ENCODE results near the gene MORN5. TPM values are rescaled to one million over a fixed set of nuclear protein-coding genes. Genes with fewer than 3 reads are reported as not detected.

Gene MORN5
- total and polyA plus RNA-seq, 4 donors = not detected

GRCh38 chr9:122128007-122128968 is 31.4 kb upstream of the MORN5 start:
- Histone ChIP-seq H3K4me3 (ENCODE audit: low read length in 2 of 2) (no peak overlapping the region), H3K9me3 (ENCODE audit: control insufficient read depth, low read length) (no peaks in the 10 kb centered on the region), H3K27ac (ENCODE audit: low read depth in 1 of 2, low read length in 2 of 2) (no peak overlapping the region), H3K4me1 (ENCODE audit: control insufficient read depth in 1 of 2, insufficient read depth in 2 of 2, low read length in 2 of 2) (no peaks in the 10 kb centered on the region), H3K36me3 (ENCODE audit: control insufficient read depth in 1 of 2, insufficient read depth in 2 of 2, low read length in 1 of 2) (no peaks in the 10 kb centered on the region), H3K27me3 (ENCODE audit: control insufficient read depth in 1 of 2, insufficient read depth in 2 of 2, low read length in 1 of 2) (no peaks in the 10 kb centered on the region)
- DNase-seq (no peak), ATAC-seq (ENCODE audit: low FRiP score) (no peak)
- 89 to 92% methylated on average over 24 of the region's 24 CpGs for WGBS, 2 donors
- intact Hi-C loops (cut with DNase I) = loop anchor here (10.0 kb wide), 2 partner anchors 327 to 687 kb away; no protein-coding TSS in a partner anchor

- intact Hi-C loops (cut with DNase I) = loop anchor here (10.0 kb wide), 2 partner anchors 326 to 686 kb away; no protein-coding TSS in a partner anchor
- ATAC-seq (ENCODE audit: low FRiP score) (no peak), DNase-seq (no peak)
- H3K4me1 ChIP-seq (ENCODE audit: control insufficient read depth in 1 of 2, insufficient read depth in 2 of 2, low read length in 2 of 2) = no peaks in the 10 kb centered on the region
- H3K36me3 ChIP-seq (ENCODE audit: control insufficient read depth in 1 of 2, insufficient read depth in 2 of 2, low read length in 1 of 2) = no peaks in the 10 kb centered on the region
- no peaks in the 10 kb centered on the region for H3K27me3 ChIP-seq (ENCODE audit: control insufficient read depth in 1 of 2, insufficient read depth in 2 of 2, low read length in 1 of 2)
- H3K4me3 ChIP-seq (ENCODE audit: low read length in 2 of 2) = no peak overlapping the region
- H3K9me3 ChIP-seq (ENCODE audit: control insufficient read depth, low read length) = no peaks in the 10 kb centered on the region
- H3K27ac ChIP-seq (ENCODE audit: low read depth in 1 of 2, low read length in 2 of 2) = no peak overlapping the region
- whole genome bisulfite sequencing, 2 donors = 91 to 94% methylated on average over 7 of the region's 7 CpGs
These were observed 30.8 kb upstream of the MORN5 start for GRCh38 chr9:122128969-122129343.

- Histone ChIP-seq H3K27ac (ENCODE audit: low read depth in 1 of 2, low read length in 2 of 2) (no peak overlapping the region), H3K36me3 (ENCODE audit: control insufficient read depth in 1 of 2, insufficient read depth in 2 of 2, low read length in 1 of 2) (no peaks in the 10 kb centered on the region), H3K9me3 (ENCODE audit: control insufficient read depth, low read length) (no peaks in the 10 kb centered on the region), H3K4me3 (ENCODE audit: low read length in 2 of 2) (no peak overlapping the region), H3K4me1 (ENCODE audit: control insufficient read depth in 1 of 2, insufficient read depth in 2 of 2, low read length in 2 of 2) (no peaks in the 10 kb centered on the region), H3K27me3 (ENCODE audit: control insufficient read depth in 1 of 2, insufficient read depth in 2 of 2, low read length in 1 of 2) (no peaks in the 10 kb centered on the region)
- WGBS, 2 donors = 96 to 97% methylated on average over 2 of the region's 2 CpGs
- DNase-seq (no peak), ATAC-seq (ENCODE audit: low FRiP score) (no peak)
- intact Hi-C loops (cut with DNase I) = loop anchor here (10.0 kb wide), 2 partner anchors 325 to 685 kb away; no protein-coding TSS in a partner anchor
These were observed 29.7 kb upstream of the MORN5 start for GRCh38 chr9:122129969-122130368.

- H3K4me1 ChIP-seq (ENCODE audit: control insufficient read depth in 1 of 2, insufficient read depth in 2 of 2, low read length in 2 of 2) = no peaks in the 10 kb centered on the region
These were observed 28.9 kb upstream of the MORN5 start for GRCh38 chr9:122130837-122131236.

GRCh38 chr9:122131401-122132001 is 28.2 kb upstream of the MORN5 start:
- no peaks in the 10 kb centered on the region for H3K27me3 ChIP-seq (ENCODE audit: control insufficient read depth in 1 of 2, insufficient read depth in 2 of 2, low read length in 1 of 2)
- intact Hi-C loops (cut with DNase I) = no loop called here
- no peaks in the 10 kb centered on the region for H3K36me3 ChIP-seq (ENCODE audit: control insufficient read depth in 1 of 2, insufficient read depth in 2 of 2, low read length in 1 of 2)
- H3K27ac ChIP-seq (ENCODE audit: low read depth in 1 of 2, low read length in 2 of 2) = no peak overlapping the region
- ATAC-seq (ENCODE audit: low FRiP score) = no peak
- WGBS, 2 donors = 27 to 30% methylated on average over 21 of the region's 21 CpGs
- no peak overlapping the region for H3K4me3 ChIP-seq (ENCODE audit: low read length in 2 of 2)
- H3K4me1 ChIP-seq (ENCODE audit: control insufficient read depth in 1 of 2, insufficient read depth in 2 of 2, low read length in 2 of 2) = no peaks in the 10 kb centered on the region
- DNase-seq = no peak
- no peaks in the 10 kb centered on the region for H3K9me3 ChIP-seq (ENCODE audit: control insufficient read depth, low read length)

More at GRCh38 chr9:122130837-122131236, 28.9 kb upstream of the MORN5 start:
- ATAC-seq (ENCODE audit: low FRiP score) (no peak), DNase-seq (no peak)
- no peaks in the 10 kb centered on the region for H3K9me3 ChIP-seq (ENCODE audit: control insufficient read depth, low read length)
- H3K27ac ChIP-seq (ENCODE audit: low read depth in 1 of 2, low read length in 2 of 2) = no peak overlapping the region
- H3K27me3 ChIP-seq (ENCODE audit: control insufficient read depth in 1 of 2, insufficient read depth in 2 of 2, low read length in 1 of 2) = no peaks in the 10 kb centered on the region
- 85 to 90% methylated on average over 4 of the region's 4 CpGs for WGBS, 2 donors
- no peaks in the 10 kb centered on the region for H3K36me3 ChIP-seq (ENCODE audit: control insufficient read depth in 1 of 2, insufficient read depth in 2 of 2, low read length in 1 of 2)
- no peak overlapping the region for H3K4me3 ChIP-seq (ENCODE audit: low read length in 2 of 2)
- intact Hi-C loops (cut with DNase I) = no loop called here

- no peaks in the 10 kb centered on the region for H3K36me3 ChIP-seq (ENCODE audit: control insufficient read depth in 1 of 2, insufficient read depth in 2 of 2, low read length in 1 of 2)
- WGBS, 2 donors = 95 to 96% methylated on average over 4 of the region's 4 CpGs
- H3K4me3 ChIP-seq (ENCODE audit: low read length in 2 of 2) = no peak overlapping the region
- H3K9me3 ChIP-seq (ENCODE audit: control insufficient read depth, low read length) = no peaks in the 10 kb centered on the region
- ATAC-seq (ENCODE audit: low FRiP score) (no peak), DNase-seq (no peak)
- H3K27me3 ChIP-seq (ENCODE audit: control insufficient read depth in 1 of 2, insufficient read depth in 2 of 2, low read length in 1 of 2) = no peaks in the 10 kb centered on the region
- H3K4me1 ChIP-seq (ENCODE audit: control insufficient read depth in 1 of 2, insufficient read depth in 2 of 2, low read length in 2 of 2) = no peaks in the 10 kb centered on the region
- intact Hi-C loops (cut with DNase I) = no loop called here
- no peak overlapping the region for H3K27ac ChIP-seq (ENCODE audit: low read depth in 1 of 2, low read length in 2 of 2)
These were observed 27.2 kb upstream of the MORN5 start for GRCh38 chr9:122132539-122132938.

GRCh38 chr9:122133263-122133983 is 26.3 kb upstream of the MORN5 start:
- Histone ChIP-seq H3K36me3 (ENCODE audit: control insufficient read depth in 1 of 2, insufficient read depth in 2 of 2, low read length in 1 of 2) (no peaks in the 10 kb centered on the region), H3K27ac (ENCODE audit: low read depth in 1 of 2, low read length in 2 of 2) (no peak overlapping the region), H3K27me3 (ENCODE audit: control insufficient read depth in 1 of 2, insufficient read depth in 2 of 2, low read length in 1 of 2) (no peaks in the 10 kb centered on the region), H3K4me1 (ENCODE audit: control insufficient read depth in 1 of 2, insufficient read depth in 2 of 2, low read length in 2 of 2) (no peaks in the 10 kb centered on the region), H3K9me3 (ENCODE audit: control insufficient read depth, low read length) (no peaks in the 10 kb centered on the region), H3K4me3 (ENCODE audit: low read length in 2 of 2) (no peak overlapping the region)
- DNase-seq (no peak), ATAC-seq (ENCODE audit: low FRiP score) (peak; percentile 41)
- WGBS, 2 donors = 82 to 89% methylated on average over 12 of the region's 12 CpGs
- intact Hi-C loops (cut with DNase I) = no loop called here

- DNase-seq = no peak
- Histone ChIP-seq H3K27ac (ENCODE audit: low read depth in 1 of 2, low read length in 2 of 2) (no peak overlapping the region), H3K27me3 (ENCODE audit: control insufficient read depth in 1 of 2, insufficient read depth in 2 of 2, low read length in 1 of 2) (no peaks in the 10 kb centered on the region), H3K36me3 (ENCODE audit: control insufficient read depth in 1 of 2, insufficient read depth in 2 of 2, low read length in 1 of 2) (no peaks in the 10 kb centered on the region), H3K4me3 (ENCODE audit: low read length in 2 of 2) (no peak overlapping the region), H3K4me1 (ENCODE audit: control insufficient read depth in 1 of 2, insufficient read depth in 2 of 2, low read length in 2 of 2) (no peaks in the 10 kb centered on the region), H3K9me3 (ENCODE audit: control insufficient read depth, low read length) (no peaks in the 10 kb centered on the region)
- 80 to 81% methylated on average over 17 of the region's 17 CpGs for WGBS, 2 donors
- no peak for ATAC-seq (ENCODE audit: low FRiP score)
- intact Hi-C loops (cut with DNase I) = no loop called here
These were observed 25.6 kb upstream of the MORN5 start for GRCh38 chr9:122133984-122134535.
